Measurements from ENCODE around the gene SNRNP200.
A peak's percentile ranks its signal among the peaks of the same experiment; 100 is the strongest.

GRCh38 chr2:96344011-96344410, 38.7 kb upstream of the SNRNP200 start:
- peak; percentile 12 for TF ChIP-seq POLR2A (IDR thresholded peaks at IDR 0.05)
- peak in 2 of 3 donors; percentile 30 to 35 for TF ChIP-seq POLR2AphosphoS5 (IDR thresholded peaks at IDR 0.05)
- TF ChIP-seq, protein P1, sequence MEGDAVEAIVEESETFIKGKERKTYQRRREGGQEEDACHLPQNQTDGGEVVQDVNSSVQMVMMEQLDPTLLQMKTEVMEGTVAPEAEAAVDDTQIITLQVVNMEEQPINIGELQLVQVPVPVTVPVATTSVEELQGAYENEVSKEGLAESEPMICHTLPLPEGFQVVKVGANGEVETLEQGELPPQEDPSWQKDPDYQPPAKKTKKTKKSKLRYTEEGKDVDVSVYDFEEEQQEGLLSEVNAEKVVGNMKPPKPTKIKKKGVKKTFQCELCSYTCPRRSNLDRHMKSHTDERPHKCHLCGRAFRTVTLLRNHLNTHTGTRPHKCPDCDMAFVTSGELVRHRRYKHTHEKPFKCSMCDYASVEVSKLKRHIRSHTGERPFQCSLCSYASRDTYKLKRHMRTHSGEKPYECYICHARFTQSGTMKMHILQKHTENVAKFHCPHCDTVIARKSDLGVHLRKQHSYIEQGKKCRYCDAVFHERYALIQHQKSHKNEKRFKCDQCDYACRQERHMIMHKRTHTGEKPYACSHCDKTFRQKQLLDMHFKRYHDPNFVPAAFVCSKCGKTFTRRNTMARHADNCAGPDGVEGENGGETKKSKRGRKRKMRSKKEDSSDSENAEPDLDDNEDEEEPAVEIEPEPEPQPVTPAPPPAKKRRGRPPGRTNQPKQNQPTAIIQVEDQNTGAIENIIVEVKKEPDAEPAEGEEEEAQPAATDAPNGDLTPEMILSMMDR (IDR thresholded peaks at IDR 0.05), result no peak

Data from transverse colon (tissue), 4 donors.